GM23338 (cell line): Measurements from ENCODE around the gene MMP19.

ENCODE experiments used
- CREB1 ChIP-seq: fragments of 250-450 bp; sonication (Bioruptor Pico); IDR thresholded peaks from 2 replicates; pipeline ENCODE4 v1.5.0; 2020; ENCODE audit warnings: low read depth, mild to moderate bottlenecking, moderate library complexity
- EZH2 ChIP-seq: fragments of 200-600 bp; sonication (generic); IDR thresholded peaks from one replicate; pipeline ENCODE4 v1.8.0; 2017; ENCODE audit warnings: antibody characterized with exemption, mild to moderate bottlenecking, low read depth; ENCODE audit not compliant: unreplicated experiment
- EZH2phosphoT487 ChIP-seq: fragments of 200-600 bp; sonication (generic); IDR thresholded peaks from one replicate; pipeline ENCODE4 v1.8.1; 2018; ENCODE audit warnings: antibody characterized with exemption; ENCODE audit not compliant: unreplicated experiment
- JUNB ChIP-seq: IDR thresholded peaks from one replicate; pipeline ENCODE4 v1.6.1; 2016; ENCODE audit warnings: antibody characterized with exemption; ENCODE audit not compliant: unreplicated experiment
- POLR2AphosphoS5 ChIP-seq: IDR thresholded peaks from 2 replicates; pipeline ENCODE4 v1.6.1; 2016; ENCODE audit warnings: antibody characterized with exemption, low read depth
- STAT1 ChIP-seq: IDR thresholded peaks from one replicate; pipeline ENCODE4 v1.6.1; 2016; ENCODE audit warnings: antibody characterized with exemption; ENCODE audit not compliant: unreplicated experiment
- TF ChIP-seq, protein P1 (sequence below), 2 experiments: fragments of 200-600 bp in 1 of 2; sonication (generic) in 1 of 2; conservative IDR thresholded peaks; 2 replicates each; pipeline versions ENCODE4 v1.5.1 to v1.6.1; 2016 to 2017; ENCODE audit warnings: antibody characterized with exemption in 2 of 2, low read depth in 2 of 2, mild to moderate bottlenecking in 2 of 2, moderate library complexity in 1 of 2
- TF ChIP-seq, protein P2 (sequence below): IDR thresholded peaks from one replicate; pipeline ENCODE4 v1.6.1; 2018; ENCODE audit warnings: antibody characterized with exemption; ENCODE audit not compliant: unreplicated experiment
- TF ChIP-seq, protein P3 (sequence below): IDR thresholded peaks from 2 replicates; pipeline ENCODE4 v1.6.1; 2016; ENCODE audit warnings: antibody characterized with exemption

DNA sequence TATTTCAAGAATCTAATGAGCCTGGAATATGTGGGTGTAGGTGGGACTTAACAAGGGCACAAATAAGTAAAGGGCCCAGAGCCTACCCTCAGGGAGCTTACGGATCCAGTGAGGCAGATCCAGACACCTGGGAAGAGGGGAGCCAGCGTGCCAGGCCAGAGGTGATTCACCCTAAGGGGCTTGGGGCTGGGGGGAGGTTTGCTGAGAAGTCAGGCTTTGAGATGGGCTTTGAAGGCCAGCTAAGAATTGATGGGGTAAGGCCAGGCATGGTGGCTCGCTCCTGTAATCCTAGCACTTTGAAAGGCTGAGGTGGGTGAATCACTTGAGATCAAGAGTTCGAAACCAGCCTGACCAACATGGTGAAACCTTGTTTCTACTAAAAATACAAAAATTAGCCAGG is 695 bp upstream of the MMP19 start:
- TF ChIP-seq, protein P1, sequence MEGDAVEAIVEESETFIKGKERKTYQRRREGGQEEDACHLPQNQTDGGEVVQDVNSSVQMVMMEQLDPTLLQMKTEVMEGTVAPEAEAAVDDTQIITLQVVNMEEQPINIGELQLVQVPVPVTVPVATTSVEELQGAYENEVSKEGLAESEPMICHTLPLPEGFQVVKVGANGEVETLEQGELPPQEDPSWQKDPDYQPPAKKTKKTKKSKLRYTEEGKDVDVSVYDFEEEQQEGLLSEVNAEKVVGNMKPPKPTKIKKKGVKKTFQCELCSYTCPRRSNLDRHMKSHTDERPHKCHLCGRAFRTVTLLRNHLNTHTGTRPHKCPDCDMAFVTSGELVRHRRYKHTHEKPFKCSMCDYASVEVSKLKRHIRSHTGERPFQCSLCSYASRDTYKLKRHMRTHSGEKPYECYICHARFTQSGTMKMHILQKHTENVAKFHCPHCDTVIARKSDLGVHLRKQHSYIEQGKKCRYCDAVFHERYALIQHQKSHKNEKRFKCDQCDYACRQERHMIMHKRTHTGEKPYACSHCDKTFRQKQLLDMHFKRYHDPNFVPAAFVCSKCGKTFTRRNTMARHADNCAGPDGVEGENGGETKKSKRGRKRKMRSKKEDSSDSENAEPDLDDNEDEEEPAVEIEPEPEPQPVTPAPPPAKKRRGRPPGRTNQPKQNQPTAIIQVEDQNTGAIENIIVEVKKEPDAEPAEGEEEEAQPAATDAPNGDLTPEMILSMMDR (conservative IDR thresholded peaks at IDR 0.05; ENCODE audit: low read depth in 2 of 2), result no peak
- no peak for TF ChIP-seq CREB1 (CRISPR knock-in tag)
- no peak for TF ChIP-seq POLR2AphosphoS5
- no peak for TF ChIP-seq EZH2phosphoT487
- TF ChIP-seq, protein P2, sequence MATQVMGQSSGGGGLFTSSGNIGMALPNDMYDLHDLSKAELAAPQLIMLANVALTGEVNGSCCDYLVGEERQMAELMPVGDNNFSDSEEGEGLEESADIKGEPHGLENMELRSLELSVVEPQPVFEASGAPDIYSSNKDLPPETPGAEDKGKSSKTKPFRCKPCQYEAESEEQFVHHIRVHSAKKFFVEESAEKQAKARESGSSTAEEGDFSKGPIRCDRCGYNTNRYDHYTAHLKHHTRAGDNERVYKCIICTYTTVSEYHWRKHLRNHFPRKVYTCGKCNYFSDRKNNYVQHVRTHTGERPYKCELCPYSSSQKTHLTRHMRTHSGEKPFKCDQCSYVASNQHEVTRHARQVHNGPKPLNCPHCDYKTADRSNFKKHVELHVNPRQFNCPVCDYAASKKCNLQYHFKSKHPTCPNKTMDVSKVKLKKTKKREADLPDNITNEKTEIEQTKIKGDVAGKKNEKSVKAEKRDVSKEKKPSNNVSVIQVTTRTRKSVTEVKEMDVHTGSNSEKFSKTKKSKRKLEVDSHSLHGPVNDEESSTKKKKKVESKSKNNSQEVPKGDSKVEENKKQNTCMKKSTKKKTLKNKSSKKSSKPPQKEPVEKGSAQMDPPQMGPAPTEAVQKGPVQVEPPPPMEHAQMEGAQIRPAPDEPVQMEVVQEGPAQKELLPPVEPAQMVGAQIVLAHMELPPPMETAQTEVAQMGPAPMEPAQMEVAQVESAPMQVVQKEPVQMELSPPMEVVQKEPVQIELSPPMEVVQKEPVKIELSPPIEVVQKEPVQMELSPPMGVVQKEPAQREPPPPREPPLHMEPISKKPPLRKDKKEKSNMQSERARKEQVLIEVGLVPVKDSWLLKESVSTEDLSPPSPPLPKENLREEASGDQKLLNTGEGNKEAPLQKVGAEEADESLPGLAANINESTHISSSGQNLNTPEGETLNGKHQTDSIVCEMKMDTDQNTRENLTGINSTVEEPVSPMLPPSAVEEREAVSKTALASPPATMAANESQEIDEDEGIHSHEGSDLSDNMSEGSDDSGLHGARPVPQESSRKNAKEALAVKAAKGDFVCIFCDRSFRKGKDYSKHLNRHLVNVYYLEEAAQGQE, result no peak
- no peak for TF ChIP-seq EZH2
- TF ChIP-seq STAT1, result no peak
- no peak for TF ChIP-seq JUNB
- TF ChIP-seq, protein P3, sequence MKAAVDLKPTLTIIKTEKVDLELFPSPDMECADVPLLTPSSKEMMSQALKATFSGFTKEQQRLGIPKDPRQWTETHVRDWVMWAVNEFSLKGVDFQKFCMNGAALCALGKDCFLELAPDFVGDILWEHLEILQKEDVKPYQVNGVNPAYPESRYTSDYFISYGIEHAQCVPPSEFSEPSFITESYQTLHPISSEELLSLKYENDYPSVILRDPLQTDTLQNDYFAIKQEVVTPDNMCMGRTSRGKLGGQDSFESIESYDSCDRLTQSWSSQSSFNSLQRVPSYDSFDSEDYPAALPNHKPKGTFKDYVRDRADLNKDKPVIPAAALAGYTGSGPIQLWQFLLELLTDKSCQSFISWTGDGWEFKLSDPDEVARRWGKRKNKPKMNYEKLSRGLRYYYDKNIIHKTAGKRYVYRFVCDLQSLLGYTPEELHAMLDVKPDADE, result no peak
